B cell (primary cell): ENCODE data around the gene MYRIP.

Experiments
- CTCF ChIP-seq: fragments of 200-600 bp; IDR thresholded peaks from one replicate; pipeline ENCODE4 v1.8.0; 2022; ENCODE audit warnings: antibody characterized with exemption, mild to moderate bottlenecking
- EZH2 ChIP-seq: IDR thresholded peaks from 2 replicates; pipeline ENCODE4 v1.6.1; 2012; ENCODE audit warnings: borderline replicate concordance, low read depth, mild to moderate bottlenecking, moderate library complexity, low read length; ENCODE audit not compliant: insufficient read depth, poor library complexity, severe bottlenecking

- TF ChIP-seq EZH2 (no peak), CTCF (no peak)
Measured at GRCh38 chr3:39849992-39850715, 40.7 kb downstream of the MYRIP start.
